Effector CD8-positive, alpha-beta T cell (primary cell): Measurements from ENCODE around the gene PIGZ.

Source experiments
- DNase-seq: peaks from one replicate; lab custom pipeline; 2025; lab: John Stamatoyannopoulos, UW
- total RNA-seq, 4 experiments: gene quantifications; one replicate each; lab custom pipeline; 2026; lab: John Stamatoyannopoulos, UW

PIGZ gene, protein sequence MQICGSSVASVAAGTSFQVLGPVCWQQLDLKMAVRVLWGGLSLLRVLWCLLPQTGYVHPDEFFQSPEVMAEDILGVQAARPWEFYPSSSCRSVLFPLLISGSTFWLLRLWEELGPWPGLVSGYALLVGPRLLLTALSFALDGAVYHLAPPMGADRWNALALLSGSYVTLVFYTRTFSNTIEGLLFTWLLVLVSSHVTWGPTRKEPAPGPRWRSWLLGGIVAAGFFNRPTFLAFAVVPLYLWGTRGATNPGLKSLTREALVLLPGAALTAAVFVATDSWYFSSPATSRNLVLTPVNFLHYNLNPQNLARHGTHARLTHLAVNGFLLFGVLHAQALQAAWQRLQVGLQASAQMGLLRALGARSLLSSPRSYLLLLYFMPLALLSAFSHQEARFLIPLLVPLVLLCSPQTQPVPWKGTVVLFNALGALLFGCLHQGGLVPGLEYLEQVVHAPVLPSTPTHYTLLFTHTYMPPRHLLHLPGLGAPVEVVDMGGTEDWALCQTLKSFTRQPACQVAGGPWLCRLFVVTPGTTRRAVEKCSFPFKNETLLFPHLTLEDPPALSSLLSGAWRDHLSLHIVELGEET
- 0.35 to 0.54 (median 0.38) reads per million in 4 experiments for total RNA-seq

- no peak for DNase-seq
Observed at GRCh38 chr3:196968233-196969133, at the start of gene PIGZ. Gene PIGZ (minus strand): TSS chr3:196968833. CDS start chr3:196952031, 16,802 bp downstream.

DNA sequence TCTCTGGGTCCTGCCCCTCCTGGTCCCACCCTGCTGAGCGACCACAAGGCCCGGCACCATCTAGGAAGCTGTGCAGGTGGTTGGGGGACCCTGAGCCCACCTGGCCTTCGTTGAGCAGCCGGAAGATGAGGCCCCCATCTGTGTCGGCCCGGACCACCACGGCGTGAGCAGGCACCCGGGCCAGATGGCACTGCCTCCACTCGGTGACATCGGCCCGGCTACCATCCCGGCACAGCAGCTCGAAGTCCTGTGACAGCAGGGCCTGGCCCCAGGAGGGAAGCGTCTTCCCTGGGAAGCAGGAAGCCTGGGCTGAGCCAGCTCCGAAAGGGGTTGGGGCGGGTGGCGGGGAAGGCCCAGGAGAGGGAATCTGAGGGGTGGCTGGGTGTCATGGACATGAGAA lies 48.4 kb upstream of the PIGZ start:
- DNase-seq: no peak

GRCh38 chr3:197015790-197016736 lies 47.4 kb upstream of the PIGZ start:
- no peak for DNase-seq

DNA sequence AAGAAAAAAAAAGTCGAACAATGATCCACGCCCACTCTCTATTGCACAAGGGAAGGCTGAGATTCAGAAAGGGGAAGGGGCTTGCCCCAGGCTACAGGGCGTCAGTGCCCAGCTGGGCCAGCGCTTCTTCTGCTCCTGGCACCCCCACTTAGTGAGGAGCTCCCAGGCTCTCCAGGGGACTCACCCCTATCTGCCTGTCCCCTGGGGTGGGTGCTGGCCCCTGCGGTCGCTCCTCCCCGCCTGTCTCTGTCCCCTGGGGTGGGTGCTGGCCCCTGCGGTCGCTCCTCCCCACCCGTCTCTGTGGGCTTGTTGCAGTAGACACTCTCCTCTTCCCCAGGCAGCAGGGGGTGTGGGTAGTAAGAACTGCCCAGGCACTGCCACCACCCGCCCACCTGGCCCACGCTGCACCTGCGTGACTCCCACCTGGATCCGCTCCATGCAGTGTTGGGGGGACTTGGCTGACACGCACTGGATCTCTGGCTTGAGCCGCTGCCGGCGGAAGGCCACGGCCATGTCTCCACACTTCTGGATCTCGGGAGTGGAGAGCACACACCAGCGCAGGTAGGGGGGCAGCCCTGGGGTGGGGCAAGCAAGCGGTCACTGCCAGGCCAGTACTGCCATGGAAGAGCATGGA lies 46.4 kb upstream of the PIGZ start:
- no peak for DNase-seq

DNA sequence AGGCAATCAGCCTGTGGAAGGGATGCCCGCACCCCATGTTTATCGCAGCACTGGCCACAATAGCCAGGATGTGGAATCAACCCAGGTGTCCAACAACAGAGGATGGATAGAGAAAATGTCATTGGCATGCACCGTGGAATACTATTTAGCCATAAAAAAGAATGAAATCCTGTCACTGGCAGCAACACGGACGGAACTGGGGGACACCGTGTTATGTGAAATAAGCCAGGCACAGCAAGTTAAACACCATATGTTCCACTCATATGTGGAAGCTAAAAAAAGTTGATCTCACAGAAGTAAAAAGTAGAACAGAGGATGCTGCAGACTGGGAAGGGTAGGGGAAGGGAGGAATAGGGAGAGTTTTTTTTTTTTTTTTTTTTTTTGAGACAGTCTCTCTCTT lies 45.4 kb upstream of the PIGZ start:
- no peak for DNase-seq

- no peak for DNase-seq
Observed at GRCh38 chr3:197012540-197012883, 43.9 kb upstream of the PIGZ start.

- DNase-seq: no peak
Observed at GRCh38 chr3:197011780-197012539, 43.3 kb upstream of the PIGZ start.

DNA sequence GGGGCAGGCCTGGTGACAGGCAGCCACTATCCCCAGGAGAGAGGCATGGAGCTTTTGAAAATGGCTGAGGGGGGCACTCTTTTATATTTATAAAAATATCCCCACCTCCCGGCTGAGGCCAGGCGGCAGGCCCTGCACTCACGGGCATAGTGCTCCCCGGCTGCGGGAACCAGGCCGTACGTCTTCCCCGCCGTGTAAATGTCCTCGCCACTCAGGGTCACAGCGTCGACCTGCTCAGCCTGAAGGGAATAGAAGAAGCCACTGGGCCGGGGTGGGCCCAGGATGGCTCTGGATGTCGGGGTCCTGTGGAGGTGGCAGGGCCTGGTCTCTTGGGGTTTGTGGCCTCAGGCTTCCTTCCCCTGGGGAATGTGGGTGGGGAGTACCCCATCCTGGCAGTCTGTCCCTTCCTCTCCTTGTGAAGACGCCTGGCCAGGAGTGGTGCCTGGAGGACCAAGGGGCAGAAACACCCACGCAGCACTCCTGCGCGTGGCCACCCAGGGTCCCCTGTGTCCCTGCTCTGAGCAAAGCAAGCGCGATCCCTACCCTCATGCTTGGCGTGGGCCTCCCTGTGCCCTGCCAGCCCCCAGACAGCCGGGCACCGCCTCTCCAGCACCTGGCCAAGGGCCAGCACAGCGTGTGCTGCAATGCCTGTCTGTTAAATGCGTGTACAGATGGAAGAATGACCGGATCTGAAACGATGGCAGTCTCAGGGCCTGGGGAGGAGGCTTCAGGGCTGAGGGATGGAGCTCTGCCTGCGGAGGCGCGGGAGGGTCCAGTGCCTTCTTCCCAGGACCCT lies 42.1 kb upstream of the PIGZ start:
- DNase-seq: no peak

- no peak for DNase-seq
Observed at GRCh38 chr3:197009532-197010019, 40.9 kb upstream of the PIGZ start.

- DNase-seq: no peak
Observed at GRCh38 chr3:197008436-197009209, 40.0 kb upstream of the PIGZ start.

GRCh38 chr3:197007953-197008352 lies 39.3 kb upstream of the PIGZ start:
- DNase-seq: no peak

DNA sequence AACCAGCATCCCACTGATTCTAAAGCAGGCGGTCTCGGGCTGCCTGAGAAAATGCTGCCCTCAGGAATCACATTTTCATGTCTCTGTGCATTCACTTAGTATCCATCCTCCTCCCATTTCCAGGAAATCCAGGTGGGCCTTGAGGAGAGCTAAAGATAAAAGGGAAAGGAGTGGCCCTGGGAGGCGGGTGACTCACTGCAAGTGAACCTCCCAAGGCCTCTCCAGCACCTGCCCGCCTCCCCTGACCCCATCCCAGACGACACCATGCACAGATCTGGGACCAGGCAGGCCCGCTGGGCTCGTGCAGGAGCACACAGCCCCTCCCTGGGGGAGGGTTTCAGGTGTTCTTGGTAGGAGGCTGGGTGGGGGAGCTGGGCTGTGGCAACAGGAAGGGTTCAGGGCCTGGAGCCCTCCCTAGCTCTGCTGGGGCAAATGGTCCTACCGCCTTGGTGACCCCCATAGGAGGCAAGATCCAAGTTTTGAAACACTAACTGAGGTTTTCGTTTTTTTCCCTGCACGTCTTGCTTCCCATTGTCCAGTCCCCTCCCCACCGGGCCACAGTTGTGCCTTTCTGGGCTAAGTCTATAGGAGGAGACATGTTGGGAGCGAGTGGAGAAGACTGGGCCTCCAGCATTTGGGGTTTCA lies 38.8 kb upstream of the PIGZ start:
- no peak for DNase-seq

DNA sequence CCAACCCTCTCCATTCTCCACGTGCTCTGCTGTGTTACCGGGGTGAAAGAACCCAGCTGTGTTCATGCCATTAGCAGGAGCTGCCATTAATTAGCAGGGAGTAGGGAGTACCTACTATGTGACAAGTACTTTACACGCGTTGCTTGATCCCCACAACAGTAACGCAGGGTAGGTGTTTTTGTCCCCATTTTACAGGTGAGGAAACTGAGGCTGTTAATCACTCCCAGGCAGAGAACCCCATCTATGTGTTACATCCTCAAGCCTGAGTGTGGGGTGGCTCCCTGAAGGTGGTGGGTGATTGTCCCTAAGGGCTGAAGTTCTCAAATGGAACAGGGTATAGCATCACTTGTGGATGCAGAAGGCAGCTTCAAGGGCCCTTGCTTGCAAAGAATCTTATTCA lies 38.2 kb upstream of the PIGZ start:
- DNase-seq: no peak

DNA sequence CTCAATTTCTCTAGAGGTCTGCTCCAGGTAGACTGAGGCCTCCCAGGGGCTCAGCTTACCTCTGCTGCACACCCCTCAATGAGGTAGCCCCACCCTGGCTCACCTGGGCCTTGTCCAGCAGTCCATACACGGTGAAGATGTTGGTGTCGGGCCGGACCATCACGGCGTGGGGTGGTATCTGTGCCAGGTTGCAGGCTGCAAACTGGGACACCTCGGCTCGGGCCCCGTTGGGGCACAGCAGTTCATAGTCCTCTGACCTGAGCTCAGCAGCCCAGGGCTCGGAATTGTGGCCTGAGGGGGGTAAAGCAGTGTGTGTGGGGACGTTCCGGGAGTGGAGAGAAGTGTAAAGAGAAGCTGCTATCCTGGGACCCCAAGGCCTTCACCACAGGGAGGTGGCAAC lies 37.8 kb upstream of the PIGZ start:
- DNase-seq: no peak

GRCh38 chr3:197003461-197004385 lies 35.1 kb upstream of the PIGZ start:
- DNase-seq: no peak

DNA sequence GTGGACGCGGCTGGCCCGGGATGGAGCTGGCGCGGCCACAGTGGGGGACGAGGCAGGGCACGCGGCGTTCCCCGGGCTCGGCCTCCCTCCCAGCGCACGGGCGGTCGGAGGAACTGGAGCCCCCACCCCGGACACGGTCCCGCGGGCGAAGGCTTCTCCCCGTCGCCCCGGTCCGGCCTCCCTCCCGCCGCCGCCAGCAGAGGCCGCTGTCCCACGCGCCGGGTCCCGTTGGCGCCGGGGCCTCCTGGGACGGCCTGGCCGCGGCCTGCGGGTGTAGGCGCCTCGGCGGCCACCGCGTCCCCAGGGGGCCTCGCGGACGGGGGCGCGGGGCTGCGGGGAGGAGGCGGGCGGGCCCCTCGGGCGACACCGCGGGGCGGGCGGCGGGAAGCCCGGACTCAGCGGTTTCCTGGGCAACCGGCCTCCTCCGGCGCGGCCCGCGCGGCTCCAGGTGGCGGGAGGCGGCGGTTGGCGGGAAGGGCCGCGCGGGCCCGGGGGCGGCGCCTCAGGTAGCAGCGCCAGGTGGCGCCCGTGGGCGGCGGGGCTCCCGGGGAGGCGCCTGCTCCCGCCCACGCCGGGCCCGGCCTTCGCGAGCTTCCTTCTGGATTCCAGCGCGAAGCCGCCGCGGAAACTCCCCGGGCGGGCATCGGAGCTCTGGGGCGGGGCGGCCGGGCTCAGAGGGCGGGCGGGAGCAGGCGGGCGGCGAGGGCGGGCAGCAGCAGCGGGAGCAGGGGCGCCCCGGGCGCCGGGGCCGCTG lies 34.2 kb upstream of the PIGZ start:
- DNase-seq: peak; percentile 80
